Transverse colon (tissue), 4 donors: ENCODE data around the gene FECH. TPM values are rescaled to one million over a fixed set of nuclear protein-coding genes. Genes with fewer than 3 reads are reported as not detected.
"Not testable (repeated sequence)": the region's sequence is repeated elsewhere in the genome, so short reads cannot be mapped to it uniquely, and the experiment has no call there.

ENCODE experiments used
- DNase-seq: peaks from one replicate; pipeline ENCODE4 v3.0.0-alpha.2; 2019
- H3K27ac ChIP-seq, 4 donors: fragments of 200-600 bp; sonication (generic); 2 replicates each; pipeline ENCODE4 v1.5.1; 2016 to 2018; ENCODE audit warnings: inconsistent platforms in 4 of 4
- H3K27me3 ChIP-seq: fragments of 200-600 bp; sonication (generic); 2 replicates; pipeline ENCODE4 v1.5.1; 2017; ENCODE audit warnings: inconsistent platforms
- H3K36me3 ChIP-seq, 4 donors: fragments of 200-600 bp; sonication (generic); 2 replicates each; pipeline ENCODE4 v1.5.1; 2017 to 2019; ENCODE audit warnings: inconsistent platforms in 4 of 4
- H3K4me1 ChIP-seq, 4 donors: fragments of 200-600 bp; sonication (generic); 2 replicates each; pipeline ENCODE4 v1.5.1; 2017 to 2020; ENCODE audit warnings: inconsistent platforms in 4 of 4
- H3K4me3 ChIP-seq, 4 donors: fragments of 200-600 bp; sonication (generic); 1 replicate in 1 of 4; 2 replicates in 3 of 4; pipeline versions ENCODE4 v1.5.1 to v1.6.1; 2017 to 2019; ENCODE audit warnings: inconsistent platforms in 4 of 4
- H3K9me3 ChIP-seq, 2 donors: fragments of 200-600 bp; sonication (generic); 2 replicates each; pipeline ENCODE4 v1.5.1; 2017 to 2019; ENCODE audit warnings: inconsistent platforms in 2 of 2
- EP300 ChIP-seq: sonication (generic); formaldehyde crosslinking; IDR thresholded peaks from one replicate; pipeline ENCODE4 v1.6.1; 2017; ENCODE audit warnings: antibody characterized with exemption, low read depth
- POLR2A ChIP-seq: fragments of 450-650 bp; IDR thresholded peaks from one replicate; pipeline ENCODE4 v1.6.1; 2016; ENCODE audit warnings: antibody characterized with exemption, mild to moderate bottlenecking, moderate library complexity
- POLR2AphosphoS5 ChIP-seq, 3 donors: sonication (generic); formaldehyde crosslinking; IDR thresholded peaks; one replicate each; pipeline ENCODE4 v1.6.1; 2016; ENCODE audit warnings: antibody characterized with exemption in 3 of 3
- WGBS, 2 donors: methylation state at CpG; one replicate each; pipeline ENCODE4 v1.1.5; 2018; ENCODE audit warnings: low coverage in 1 of 2; 5-methylcytosine and 5-hydroxymethylcytosine counted together
- in situ Hi-C, 4 donors: fragments of 200-750 bp; cut with MboI; loops; one replicate each; pipeline versions ENCODE4 v1.15.0 to v1.15.1; 2017; ENCODE audit warnings: low sequenced_read_pairs in 3 of 4, low pct_ligation_motif_present in 1 of 4, low pct_unique_long_range_greater_than_20kb in 1 of 4
- intact Hi-C: fragments of 100-400 bp; cut with DNase I; formaldehyde crosslinking; loops from one replicate; pipeline ENCODE4 v1.15.1; 2023; ENCODE audit warnings: low total_unique reads
- total RNA-seq, 4 donors: library from RNA; depleted of rRNA; stranded (reverse); fragments of >200 nt; gene quantifications; one replicate each; pipeline ENCODE4 v1.1.0, GENCODE V29; 2016
- TF ChIP-seq, protein P1 (sequence below), 5 experiments: fragments of 200-600 bp in 3 of 5; fragments of 450-650 bp in 2 of 5; sonication (generic) in 3 of 5; IDR thresholded peaks; 1 replicate in 2 of 5; 2 replicates in 3 of 5; pipeline ENCODE4 v1.5.1; 2016 to 2017; ENCODE audit warnings: antibody characterized with exemption in 5 of 5, inconsistent platforms in 3 of 5, mild to moderate bottlenecking in 2 of 5, moderate library complexity in 1 of 5

FECH gene
- total RNA-seq, 4 donors from 2014 or later, result 9.6 to 36.0 (median 28.3) TPM

- no peak overlapping the region for H3K4me3 ChIP-seq
- H3K27ac ChIP-seq, result no peak overlapping the region
- H3K9me3 ChIP-seq, result no peaks in the 10 kb centered on the region
- H3K27me3 ChIP-seq, result no peaks in the 10 kb centered on the region
- no peaks in the 10 kb centered on the region for H3K4me1 ChIP-seq
- no peak for TF ChIP-seq POLR2A
- TF ChIP-seq EP300, result no peak
- TF ChIP-seq, protein P1, sequence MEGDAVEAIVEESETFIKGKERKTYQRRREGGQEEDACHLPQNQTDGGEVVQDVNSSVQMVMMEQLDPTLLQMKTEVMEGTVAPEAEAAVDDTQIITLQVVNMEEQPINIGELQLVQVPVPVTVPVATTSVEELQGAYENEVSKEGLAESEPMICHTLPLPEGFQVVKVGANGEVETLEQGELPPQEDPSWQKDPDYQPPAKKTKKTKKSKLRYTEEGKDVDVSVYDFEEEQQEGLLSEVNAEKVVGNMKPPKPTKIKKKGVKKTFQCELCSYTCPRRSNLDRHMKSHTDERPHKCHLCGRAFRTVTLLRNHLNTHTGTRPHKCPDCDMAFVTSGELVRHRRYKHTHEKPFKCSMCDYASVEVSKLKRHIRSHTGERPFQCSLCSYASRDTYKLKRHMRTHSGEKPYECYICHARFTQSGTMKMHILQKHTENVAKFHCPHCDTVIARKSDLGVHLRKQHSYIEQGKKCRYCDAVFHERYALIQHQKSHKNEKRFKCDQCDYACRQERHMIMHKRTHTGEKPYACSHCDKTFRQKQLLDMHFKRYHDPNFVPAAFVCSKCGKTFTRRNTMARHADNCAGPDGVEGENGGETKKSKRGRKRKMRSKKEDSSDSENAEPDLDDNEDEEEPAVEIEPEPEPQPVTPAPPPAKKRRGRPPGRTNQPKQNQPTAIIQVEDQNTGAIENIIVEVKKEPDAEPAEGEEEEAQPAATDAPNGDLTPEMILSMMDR (IDR thresholded peaks at IDR 0.05), result no peak
- TF ChIP-seq POLR2AphosphoS5 (IDR thresholded peaks at IDR 0.05), result no peak
- in situ Hi-C loops, result no loop called here
- WGBS, 2 donors, result 66 to 69% methylated on average over 6 to 16 of the region's 16 CpGs
- intact Hi-C loops, result no loop called here
- DNase-seq, result no peak
- no peaks in the 10 kb centered on the region for H3K36me3 ChIP-seq
Measured at GRCh38 chr18:57533006-57533867, 53.3 kb downstream of the FECH start.

DNA sequence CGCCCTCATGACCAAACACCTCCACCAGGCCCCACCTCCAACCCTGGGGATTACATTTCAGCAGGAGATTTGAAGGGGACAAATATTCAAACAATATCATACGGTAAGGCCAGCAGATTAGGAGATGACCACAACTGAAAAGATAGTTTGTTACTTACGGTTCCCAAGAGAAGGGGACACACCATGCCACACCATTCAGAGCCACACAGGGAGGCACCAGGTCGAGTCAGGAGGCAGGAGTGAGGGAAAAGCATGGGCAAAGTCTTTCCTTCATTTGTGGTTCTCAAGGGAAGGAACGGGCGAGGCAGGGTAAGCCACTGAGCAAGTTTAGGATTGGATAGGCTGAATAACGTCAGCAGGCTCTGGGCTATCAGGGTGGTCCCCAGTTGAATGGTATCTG, 57.4 kb downstream of the FECH start:
- no peak for DNase-seq
- intact Hi-C loops, result no loop called here
- in situ Hi-C loops, result no loop called here

GRCh38 chr18:57527556-57528229, 58.8 kb downstream of the FECH start:
- 67 to 74% methylated on average over 10 to 13 of the region's 13 CpGs for WGBS, 2 donors
- TF ChIP-seq POLR2A (no peak), POLR2AphosphoS5 (IDR thresholded peaks at IDR 0.05) (no peak), EP300 (no peak)
- TF ChIP-seq, protein P1 (IDR thresholded peaks at IDR 0.05), result no peak
- no peaks in the 10 kb centered on the region for H3K9me3 ChIP-seq
- no peaks in the 10 kb centered on the region for H3K27me3 ChIP-seq
- H3K27ac ChIP-seq, result no peak overlapping the region
- DNase-seq, result no peak
- H3K4me1 ChIP-seq, result no peaks in the 10 kb centered on the region
- no peak overlapping the region for H3K4me3 ChIP-seq
- in situ Hi-C loops, result no loop called here
- H3K36me3 ChIP-seq, result no peaks in the 10 kb centered on the region
- intact Hi-C loops, result no loop called here

More for the DNA sequence above, 57.4 kb downstream of the FECH start:
- Histone ChIP-seq H3K27ac (no peak overlapping the region), H3K4me1 (no peaks in the 10 kb centered on the region), H3K9me3 (no peaks in the 10 kb centered on the region), H3K27me3 (no peaks in the 10 kb centered on the region), H3K36me3 (no peaks in the 10 kb centered on the region), H3K4me3 (no peak overlapping the region)
- TF ChIP-seq, protein P1 (IDR thresholded peaks at IDR 0.05), result no peak
- TF ChIP-seq POLR2A, result no peak
- no peak for TF ChIP-seq POLR2AphosphoS5 (IDR thresholded peaks at IDR 0.05)
- TF ChIP-seq EP300, result no peak
- 74% methylated on average over 7 of the region's 7 CpGs; no CpG with 5 or more reads in 1 of the 2 donors for WGBS, 2 donors

- H3K4me3 ChIP-seq, result no peak overlapping the region
- H3K27me3 ChIP-seq, result peaks cover 9% of the 10 kb centered on the region
- no peak overlapping the region for H3K27ac ChIP-seq
- intact Hi-C loops, result no loop called here
- H3K9me3 ChIP-seq, result no peaks in the 10 kb centered on the region
- DNase-seq, result no peak
- H3K36me3 ChIP-seq, result no peaks in the 10 kb centered on the region
- H3K4me1 ChIP-seq, result no peaks in the 10 kb centered on the region
- TF ChIP-seq, protein P1 (IDR thresholded peaks at IDR 0.05), result no peak
- TF ChIP-seq EP300 (no peak), POLR2AphosphoS5 (IDR thresholded peaks at IDR 0.05) (no peak), POLR2A (no peak)
- WGBS, 2 donors, result 69 to 79% methylated on average over 10 to 11 of the region's 11 CpGs
- in situ Hi-C loops, result no loop called here
Measured at GRCh38 chr18:57523171-57523956, 63.1 kb downstream of the FECH start.

- H3K27me3 ChIP-seq, DNase-seq, in situ Hi-C loops, H3K36me3 ChIP-seq, H3K9me3 ChIP-seq, H3K27ac ChIP-seq, H3K4me1 ChIP-seq, H3K4me3 ChIP-seq, intact Hi-C loops: not testable (repeated sequence)
Measured at GRCh38 chr18:57522348-57522747, 64.2 kb downstream of the FECH start.
